Prostate gland (tissue), 2 donors: ENCODE data around the gene MANBA. TPM values are rescaled to one million over a fixed set of nuclear protein-coding genes. Genes with fewer than 3 reads are reported as not detected.

ENCODE experiments used
- DNase-seq: peaks from one replicate; pipeline ENCODE4 v3.0.0-alpha.2; 2019; ENCODE audit warnings: low spot score
- H3K27ac ChIP-seq, 2 donors: fragments of 200-600 bp; sonication (generic); 2 replicates each; pipeline ENCODE4 v1.5.1; 2017 to 2019
- H3K27me3 ChIP-seq: fragments of 200-600 bp; sonication (generic); replicated peaks from 2 replicates; pipeline ENCODE4 v1.5.1; 2019; ENCODE audit not compliant: insufficient read depth
- H3K36me3 ChIP-seq, 2 donors: fragments of 200-600 bp; sonication (generic); 1 replicate in 1 of 2; 2 replicates in 1 of 2; pipeline versions ENCODE4 v1.5.1 to v1.8.1; 2017 to 2019
- H3K4me1 ChIP-seq: fragments of 200-600 bp; sonication (generic); replicated peaks from 2 replicates; pipeline ENCODE4 v1.5.1; 2019
- H3K4me3 ChIP-seq, 2 donors: fragments of 200-600 bp; sonication (generic); 2 replicates each; pipeline ENCODE4 v1.5.1; 2017 to 2019
- H3K9me3 ChIP-seq: fragments of 200-600 bp; sonication (generic); 2 replicates; pipeline ENCODE4 v1.5.1; 2017
- CTCF ChIP-seq, 4 experiments: fragments of 200-600 bp in 2 of 4; fragments of 450-650 bp in 2 of 4; sonication (generic) in 2 of 4; IDR thresholded peaks; 1 replicate in 3 of 4; 2 replicates in 1 of 4; pipeline ENCODE4 v1.5.1; 2016 to 2019; ENCODE audit warnings: antibody characterized with exemption in 4 of 4, mild to moderate bottlenecking in 2 of 4, moderate library complexity in 2 of 4
- POLR2A ChIP-seq: fragments of 450-650 bp; IDR thresholded peaks from one replicate; pipeline ENCODE4 v1.6.1; 2016; ENCODE audit warnings: antibody characterized with exemption, mild to moderate bottlenecking
- POLR2AphosphoS5 ChIP-seq: sonication (generic); formaldehyde crosslinking; IDR thresholded peaks from one replicate; pipeline ENCODE4 v1.6.1; 2017; ENCODE audit warnings: antibody characterized with exemption
- WGBS: methylation state at CpG from one replicate; pipeline ENCODE4 v1.1.5; 2018; 5-methylcytosine and 5-hydroxymethylcytosine counted together
- intact Hi-C: fragments of 100-400 bp; cut with DNase I; formaldehyde crosslinking; loops from one replicate; pipeline ENCODE4 v1.14.2; 2022
- total RNA-seq, 2 donors: library from RNA; depleted of rRNA; stranded (reverse); fragments of >200 nt; gene quantifications; one replicate each; pipeline ENCODE4 v1.1.0, GENCODE V29; 2016

The MANBA gene
- total RNA-seq, 2 donors from 2014 or later: 29.7 to 41.6 TPM

GRCh38 chr4:102707150-102707549, 53.6 kb downstream of the MANBA start:
- H3K4me3 ChIP-seq: no peak overlapping the region
- TF ChIP-seq POLR2AphosphoS5 (no peak), POLR2A (no peak), CTCF (IDR thresholded peaks at IDR 0.05) (no peak)
- no peak for DNase-seq
- intact Hi-C loops: no loop called here
- WGBS: 83% methylated on average over 1 of the region's 1 CpG
- no peaks in the 10 kb centered on the region for H3K4me1 ChIP-seq
- no peaks in the 10 kb centered on the region for H3K27me3 ChIP-seq
- no peak overlapping the region for H3K27ac ChIP-seq
- H3K9me3 ChIP-seq: no peaks in the 10 kb centered on the region
- H3K36me3 ChIP-seq: no peaks in the 10 kb centered on the region

- Histone ChIP-seq H3K9me3 (no peaks in the 10 kb centered on the region), H3K36me3 (no peaks in the 10 kb centered on the region), H3K27me3 (no peaks in the 10 kb centered on the region), H3K4me1 (no peaks in the 10 kb centered on the region), H3K27ac (no peak overlapping the region), H3K4me3 (no peak overlapping the region)
- no peak for TF ChIP-seq POLR2AphosphoS5
- TF ChIP-seq POLR2A: no peak
- no peak for TF ChIP-seq CTCF (IDR thresholded peaks at IDR 0.05)
- DNase-seq: no peak
- 100% methylated on average over 1 of the region's 1 CpG for WGBS
- intact Hi-C loops: no loop called here
Measured at GRCh38 chr4:102705391-102705935, 55.3 kb downstream of the MANBA start.

- H3K9me3 ChIP-seq: no peaks in the 10 kb centered on the region
- H3K4me1 ChIP-seq: no peaks in the 10 kb centered on the region
- no peak overlapping the region for H3K27ac ChIP-seq
- no peaks in the 10 kb centered on the region for H3K27me3 ChIP-seq
- H3K36me3 ChIP-seq: no peaks in the 10 kb centered on the region
- intact Hi-C loops: no loop called here
- 77% methylated on average over 3 of the region's 3 CpGs for WGBS
- H3K4me3 ChIP-seq: no peak overlapping the region
- TF ChIP-seq POLR2AphosphoS5 (no peak), POLR2A (no peak), CTCF (IDR thresholded peaks at IDR 0.05) (no peak)
- DNase-seq: no peak
Measured at GRCh38 chr4:102696758-102697157, 64.0 kb downstream of the MANBA start.

GRCh38 chr4:102694791-102695190, 66.0 kb downstream of the MANBA start:
- intact Hi-C loops: no loop called here
- TF ChIP-seq POLR2AphosphoS5: no peak
- TF ChIP-seq POLR2A: no peak
- TF ChIP-seq CTCF (IDR thresholded peaks at IDR 0.05): no peak
- WGBS: 88% methylated on average over 3 of the region's 3 CpGs
- no peak for DNase-seq
- no peak overlapping the region for H3K4me3 ChIP-seq
- H3K27me3 ChIP-seq: no peaks in the 10 kb centered on the region
- no peaks in the 10 kb centered on the region for H3K4me1 ChIP-seq
- no peak overlapping the region for H3K27ac ChIP-seq
- H3K36me3 ChIP-seq: no peaks in the 10 kb centered on the region
- no peaks in the 10 kb centered on the region for H3K9me3 ChIP-seq

GRCh38 chr4:102693861-102694260, 66.9 kb downstream of the MANBA start:
- no peaks in the 10 kb centered on the region for H3K9me3 ChIP-seq
- no peak overlapping the region for H3K4me3 ChIP-seq
- no peaks in the 10 kb centered on the region for H3K4me1 ChIP-seq
- H3K27me3 ChIP-seq: no peaks in the 10 kb centered on the region
- intact Hi-C loops: no loop called here
- DNase-seq: no peak
- WGBS: 91% methylated on average over 5 of the region's 5 CpGs
- no peak overlapping the region for H3K27ac ChIP-seq
- H3K36me3 ChIP-seq: no peaks in the 10 kb centered on the region
- no peak for TF ChIP-seq CTCF (IDR thresholded peaks at IDR 0.05)
- no peak for TF ChIP-seq POLR2A
- no peak for TF ChIP-seq POLR2AphosphoS5
